MV-4-11 (cell line): ENCODE results near the gene IL1RAPL1.
"Not testable (repeated sequence)": the region's sequence is repeated elsewhere in the genome, so short reads cannot be mapped to it uniquely, and the experiment has no call there.

Source experiments
- DNase-seq: peaks from one replicate; lab custom pipeline; 2025; lab: John Stamatoyannopoulos, UW

IL1RAPL1 gene

GRCh38 chrX:28787206-28787605, 200.0 kb downstream of the IL1RAPL1 start:
- DNase-seq = no peak

GRCh38 chrX:28800671-28801070, 213.4 kb downstream of the IL1RAPL1 start:
- DNase-seq = not testable (repeated sequence)

GRCh38 chrX:28802625-28803024, 215.4 kb downstream of the IL1RAPL1 start:
- no peak for DNase-seq

- DNase-seq = no peak
Measured at GRCh38 chrX:28835991-28836390, 248.7 kb downstream of the IL1RAPL1 start.

- no peak for DNase-seq
Measured at GRCh38 chrX:28843817-28844216, 256.6 kb downstream of the IL1RAPL1 start.

GRCh38 chrX:28847423-28847822, 260.2 kb downstream of the IL1RAPL1 start:
- DNase-seq = no peak

GRCh38 chrX:28848707-28849106, 261.5 kb downstream of the IL1RAPL1 start:
- no peak for DNase-seq

- no peak for DNase-seq
Measured at GRCh38 chrX:28850955-28851354, 263.7 kb downstream of the IL1RAPL1 start.

GRCh38 chrX:28851871-28852270, 264.6 kb downstream of the IL1RAPL1 start:
- no peak for DNase-seq

GRCh38 chrX:28854637-28855036, 267.4 kb downstream of the IL1RAPL1 start:
- DNase-seq = no peak

- DNase-seq = no peak
Measured at GRCh38 chrX:28876408-28876807, 289.2 kb downstream of the IL1RAPL1 start.

GRCh38 chrX:28876901-28877300, 289.7 kb downstream of the IL1RAPL1 start:
- no peak for DNase-seq

GRCh38 chrX:28880136-28880535, 292.9 kb downstream of the IL1RAPL1 start:
- no peak for DNase-seq

- DNase-seq = no peak
Measured at GRCh38 chrX:28884823-28885222, 297.6 kb downstream of the IL1RAPL1 start.

GRCh38 chrX:28888416-28888815, 301.2 kb downstream of the IL1RAPL1 start:
- no peak for DNase-seq

- DNase-seq = no peak
Measured at GRCh38 chrX:28889591-28890090, 302.4 kb downstream of the IL1RAPL1 start.

- DNase-seq = no peak
Measured at GRCh38 chrX:28901637-28902036, 314.4 kb downstream of the IL1RAPL1 start.

GRCh38 chrX:28910487-28910886, 323.2 kb downstream of the IL1RAPL1 start:
- DNase-seq = no peak

GRCh38 chrX:28920153-28920943, 333.1 kb downstream of the IL1RAPL1 start:
- no peak for DNase-seq

GRCh38 chrX:28922106-28922505, 334.9 kb downstream of the IL1RAPL1 start:
- DNase-seq = no peak

GRCh38 chrX:28946846-28947245, 359.6 kb downstream of the IL1RAPL1 start:
- no peak for DNase-seq

- no peak for DNase-seq
Measured at GRCh38 chrX:28960063-28960462, 372.8 kb downstream of the IL1RAPL1 start.

GRCh38 chrX:28966331-28966730, 379.1 kb downstream of the IL1RAPL1 start:
- no peak for DNase-seq

GRCh38 chrX:28969126-28969525, 381.9 kb downstream of the IL1RAPL1 start:
- no peak for DNase-seq
